WTC11 (cell line): ENCODE results near the gene ERCC4. TPM values are rescaled to one million over a fixed set of nuclear protein-coding genes. Genes with fewer than 3 reads are reported as not detected.

Experiments
- ATAC-seq: fragments of 200-7000 bp; cut with Tn5 transposase; 2 replicates; pipeline ENCODE4 v1.10.0; 2021; ENCODE audit warnings: mild to moderate bottlenecking, moderate library complexity
- CTCF ChIA-PET: fragments of 300-600 bp; sonication (Branson Sonifier 250); formaldehyde crosslinking; loops from one replicate; lab custom pipeline; 2021; ENCODE audit warnings: antibody characterized with exemption; lab: Charles Lee
- POLR2A ChIA-PET: fragments of 350-600 bp; sonication (Branson Sonifier 250); formaldehyde crosslinking; loops from one replicate; lab custom pipeline; 2021; ENCODE audit warnings: antibody characterized with exemption; lab: Charles Lee
- DNase-seq: peaks from one replicate; pipeline ENCODE4 v3.0.0; 2021; ENCODE audit warnings: low spot score
- H3K27ac Mint-ChIP-seq: 2 replicates; pipeline ENCODE4 v1.8.0; 2021; ENCODE audit warnings: mixed read lengths
- H3K27me3 Mint-ChIP-seq: 2 replicates; pipeline ENCODE4 v1.8.0; 2021; ENCODE audit warnings: low read depth, mild to moderate bottlenecking, moderate library complexity, mixed read lengths
- H3K36me3 Mint-ChIP-seq: 2 replicates; pipeline ENCODE4 v1.8.0; 2021; ENCODE audit warnings: mixed read lengths
- H3K4me1 Mint-ChIP-seq: 2 replicates; pipeline ENCODE4 v1.8.0; 2022; ENCODE audit warnings: mixed read lengths
- H3K4me3 Mint-ChIP-seq: 2 replicates; pipeline ENCODE4 v1.8.0; 2021; ENCODE audit warnings: mild to moderate bottlenecking, moderate library complexity, mixed read lengths
- H3K9me3 Mint-ChIP-seq: 2 replicates; pipeline ENCODE4 v1.8.0; 2021; ENCODE audit warnings: mixed read lengths
- EMX1 ChIP-seq: fragments of 250-450 bp; sonication (Bioruptor Pico); IDR thresholded peaks from 2 replicates; pipeline ENCODE4 v1.8.0; 2021; ENCODE audit warnings: mild to moderate bottlenecking
- JAZF1 ChIP-seq: fragments of 250-450 bp; sonication (Bioruptor Pico); IDR thresholded peaks from 2 replicates; pipeline ENCODE4 v1.9.0; 2021; ENCODE audit warnings: moderate library complexity, mild to moderate bottlenecking, inconsistent platforms
- JUN ChIP-seq: sonication (generic); formaldehyde crosslinking; IDR thresholded peaks from 2 replicates; pipeline ENCODE4 v1.8.0; 2023; ENCODE audit warnings: mild to moderate bottlenecking, missing genetic modification reagents
- NFE2L1 ChIP-seq: sonication (generic); formaldehyde crosslinking; IDR thresholded peaks from 2 replicates; pipeline ENCODE4 v1.8.1; 2023; ENCODE audit warnings: missing genetic modification reagents
- SMAD3 ChIP-seq: sonication (generic); formaldehyde crosslinking; IDR thresholded peaks from 2 replicates; pipeline ENCODE4 v1.8.0; 2022; ENCODE audit warnings: missing genetic modification reagents, mild to moderate bottlenecking, borderline replicate concordance
- ZNF396 ChIP-seq: fragments of 250-450 bp; sonication (Bioruptor Pico); IDR thresholded peaks from 2 replicates; pipeline ENCODE4 v1.8.0; 2021; ENCODE audit warnings: mild to moderate bottlenecking, moderate library complexity, borderline replicate concordance
- total RNA-seq: library from RNA; stranded (reverse); gene quantifications from 3 replicates; pipeline ENCODE4 v1.2.3, GENCODE V29; 2021
- TF ChIP-seq, protein P1 (sequence below): sonication (generic); formaldehyde crosslinking; IDR thresholded peaks from 2 replicates; pipeline ENCODE4 v1.8.1; 2023; ENCODE audit warnings: mild to moderate bottlenecking, missing genetic modification reagents, borderline replicate concordance
- TF ChIP-seq, protein P2 (sequence below): sonication (generic); formaldehyde crosslinking; IDR thresholded peaks from 2 replicates; pipeline ENCODE4 v1.8.0; 2022; ENCODE audit warnings: mild to moderate bottlenecking, missing genetic modification reagents
- TF ChIP-seq, protein P3 (sequence below): fragments of 250-450 bp; sonication (Bioruptor Pico); conservative IDR thresholded peaks from 2 replicates; pipeline ENCODE4 v1.9.0; 2021; ENCODE audit warnings: mild to moderate bottlenecking
- TF ChIP-seq, protein P4 (sequence below): sonication (generic); formaldehyde crosslinking; IDR thresholded peaks from 2 replicates; pipeline ENCODE4 v1.8.1; 2022; ENCODE audit warnings: low read depth, mild to moderate bottlenecking, moderate library complexity, missing genetic modification reagents, borderline replicate concordance
- TF ChIP-seq, protein P5 (sequence below): fragments of 200-600 bp; IDR thresholded peaks from 2 replicates; pipeline ENCODE4 v1.8.0; 2022; ENCODE audit warnings: antibody characterized with exemption
- TF ChIP-seq, protein P6 (sequence below): sonication (generic); formaldehyde crosslinking; IDR thresholded peaks from 2 replicates; pipeline ENCODE4 v1.8.1; 2023; ENCODE audit warnings: mild to moderate bottlenecking, moderate library complexity, missing genetic modification reagents
- TF ChIP-seq, protein P7 (sequence below): sonication (generic); formaldehyde crosslinking; IDR thresholded peaks from 2 replicates; pipeline ENCODE4 v1.8.0; 2022; ENCODE audit warnings: mild to moderate bottlenecking, missing genetic modification reagents

Gene ERCC4
- total RNA-seq, 1 experiment from 2014 or later, result 12.1 TPM

DNA sequence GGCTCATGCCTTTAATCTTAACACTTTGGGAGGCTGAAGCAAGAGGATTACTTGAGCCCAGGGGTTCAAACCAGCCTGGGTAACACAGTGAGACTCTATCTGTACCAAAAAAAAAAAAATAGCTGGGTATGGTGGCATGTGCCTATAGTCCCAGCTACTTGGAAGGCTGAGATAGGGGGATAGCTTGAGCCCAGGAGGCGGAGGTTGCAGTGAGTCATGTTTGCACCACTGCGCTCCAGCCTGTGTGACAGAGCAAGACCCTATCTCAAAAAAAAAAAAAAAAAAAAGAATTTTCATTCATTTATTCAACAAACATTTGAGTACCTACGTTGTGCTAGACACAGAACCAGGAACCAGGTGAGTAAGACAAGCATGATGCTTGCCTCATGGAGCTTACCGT is 77.6 kb downstream of the ERCC4 start (continued):
- TF ChIP-seq, protein P1, sequence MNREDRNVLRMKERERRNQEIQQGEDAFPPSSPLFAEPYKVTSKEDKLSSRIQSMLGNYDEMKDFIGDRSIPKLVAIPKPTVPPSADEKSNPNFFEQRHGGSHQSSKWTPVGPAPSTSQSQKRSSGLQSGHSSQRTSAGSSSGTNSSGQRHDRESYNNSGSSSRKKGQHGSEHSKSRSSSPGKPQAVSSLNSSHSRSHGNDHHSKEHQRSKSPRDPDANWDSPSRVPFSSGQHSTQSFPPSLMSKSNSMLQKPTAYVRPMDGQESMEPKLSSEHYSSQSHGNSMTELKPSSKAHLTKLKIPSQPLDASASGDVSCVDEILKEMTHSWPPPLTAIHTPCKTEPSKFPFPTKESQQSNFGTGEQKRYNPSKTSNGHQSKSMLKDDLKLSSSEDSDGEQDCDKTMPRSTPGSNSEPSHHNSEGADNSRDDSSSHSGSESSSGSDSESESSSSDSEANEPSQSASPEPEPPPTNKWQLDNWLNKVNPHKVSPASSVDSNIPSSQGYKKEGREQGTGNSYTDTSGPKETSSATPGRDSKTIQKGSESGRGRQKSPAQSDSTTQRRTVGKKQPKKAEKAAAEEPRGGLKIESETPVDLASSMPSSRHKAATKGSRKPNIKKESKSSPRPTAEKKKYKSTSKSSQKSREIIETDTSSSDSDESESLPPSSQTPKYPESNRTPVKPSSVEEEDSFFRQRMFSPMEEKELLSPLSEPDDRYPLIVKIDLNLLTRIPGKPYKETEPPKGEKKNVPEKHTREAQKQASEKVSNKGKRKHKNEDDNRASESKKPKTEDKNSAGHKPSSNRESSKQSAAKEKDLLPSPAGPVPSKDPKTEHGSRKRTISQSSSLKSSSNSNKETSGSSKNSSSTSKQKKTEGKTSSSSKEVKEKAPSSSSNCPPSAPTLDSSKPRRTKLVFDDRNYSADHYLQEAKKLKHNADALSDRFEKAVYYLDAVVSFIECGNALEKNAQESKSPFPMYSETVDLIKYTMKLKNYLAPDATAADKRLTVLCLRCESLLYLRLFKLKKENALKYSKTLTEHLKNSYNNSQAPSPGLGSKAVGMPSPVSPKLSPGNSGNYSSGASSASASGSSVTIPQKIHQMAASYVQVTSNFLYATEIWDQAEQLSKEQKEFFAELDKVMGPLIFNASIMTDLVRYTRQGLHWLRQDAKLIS (CRISPR knock-in tag), result no peak
- TF ChIP-seq, protein P2, sequence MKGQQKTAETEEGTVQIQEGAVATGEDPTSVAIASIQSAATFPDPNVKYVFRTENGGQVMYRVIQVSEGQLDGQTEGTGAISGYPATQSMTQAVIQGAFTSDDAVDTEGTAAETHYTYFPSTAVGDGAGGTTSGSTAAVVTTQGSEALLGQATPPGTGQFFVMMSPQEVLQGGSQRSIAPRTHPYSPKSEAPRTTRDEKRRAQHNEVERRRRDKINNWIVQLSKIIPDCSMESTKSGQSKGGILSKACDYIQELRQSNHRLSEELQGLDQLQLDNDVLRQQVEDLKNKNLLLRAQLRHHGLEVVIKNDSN, result no peak
- TF ChIP-seq NFE2L1 (CRISPR knock-in tag), result no peak
- no peak for TF ChIP-seq EMX1 (CRISPR knock-in tag)
- no peak for TF ChIP-seq JUN (CRISPR knock-in tag)
- TF ChIP-seq JAZF1, result no peak
- TF ChIP-seq, protein P3, sequence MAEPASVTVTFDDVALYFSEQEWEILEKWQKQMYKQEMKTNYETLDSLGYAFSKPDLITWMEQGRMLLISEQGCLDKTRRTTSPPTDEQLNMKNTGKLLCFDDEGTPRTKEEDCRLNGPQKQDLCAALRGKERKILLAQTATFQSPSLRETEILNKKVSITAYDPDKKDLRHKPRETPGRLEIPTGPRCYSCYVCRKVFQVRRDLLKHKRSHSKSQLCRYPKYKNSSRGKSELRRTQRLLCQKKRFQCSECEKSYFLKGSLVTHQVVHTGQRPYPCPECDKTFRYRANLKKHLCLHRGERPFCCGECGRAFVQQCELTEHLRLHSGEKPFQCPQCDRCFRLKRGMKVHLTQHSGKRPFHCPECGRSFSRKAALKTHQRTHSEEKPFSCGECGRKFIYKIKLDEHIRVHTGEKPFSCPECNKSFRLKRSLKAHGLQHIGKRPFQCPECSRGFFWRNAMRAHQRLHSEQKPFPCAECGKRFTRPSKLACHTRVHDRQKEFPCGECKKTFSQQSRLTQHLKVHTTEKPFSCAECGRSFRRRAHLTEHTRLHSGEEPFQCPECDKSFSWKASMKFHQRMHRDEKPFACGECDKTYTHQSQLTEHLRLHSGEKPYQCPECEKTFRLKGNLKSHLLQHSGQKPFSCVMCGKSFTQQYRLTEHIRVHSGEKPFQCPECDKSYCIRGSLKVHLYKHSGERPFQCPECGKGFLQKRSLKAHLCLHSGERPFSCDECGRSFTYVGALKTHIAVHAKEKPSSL (CRISPR knock-in tag), result no peak
- TF ChIP-seq, protein P4, sequence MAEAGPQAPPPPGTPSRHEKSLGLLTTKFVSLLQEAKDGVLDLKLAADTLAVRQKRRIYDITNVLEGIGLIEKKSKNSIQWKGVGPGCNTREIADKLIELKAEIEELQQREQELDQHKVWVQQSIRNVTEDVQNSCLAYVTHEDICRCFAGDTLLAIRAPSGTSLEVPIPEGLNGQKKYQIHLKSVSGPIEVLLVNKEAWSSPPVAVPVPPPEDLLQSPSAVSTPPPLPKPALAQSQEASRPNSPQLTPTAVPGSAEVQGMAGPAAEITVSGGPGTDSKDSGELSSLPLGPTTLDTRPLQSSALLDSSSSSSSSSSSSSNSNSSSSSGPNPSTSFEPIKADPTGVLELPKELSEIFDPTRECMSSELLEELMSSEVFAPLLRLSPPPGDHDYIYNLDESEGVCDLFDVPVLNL (CRISPR knock-in tag), result no peak

DNA sequence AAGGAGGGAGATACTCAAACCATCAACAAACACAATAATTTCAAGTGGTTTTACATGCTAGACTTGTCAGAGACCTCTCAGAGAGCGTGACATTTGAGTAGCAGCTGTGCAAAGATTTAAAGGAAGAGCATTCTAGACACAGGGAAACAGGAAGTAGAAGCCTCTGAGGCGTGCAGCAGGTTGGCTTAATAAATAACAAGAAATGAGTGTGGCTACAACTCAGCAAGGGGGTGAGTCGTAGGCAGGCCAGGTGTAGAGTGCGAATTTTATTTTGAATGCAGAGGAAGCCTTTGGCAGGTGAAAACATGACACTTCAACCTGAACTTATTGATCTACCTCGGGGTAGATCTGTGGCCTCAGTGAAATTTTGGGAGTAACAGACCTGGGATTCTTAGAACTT is 78.0 kb downstream of the ERCC4 start:
- peaks cover 29% of the 10 kb centered on the region for H3K4me1 Mint-ChIP-seq
- POLR2A ChIA-PET, result interaction anchor here (1.2 kb wide), 1 partner anchor 9 kb away, joined by 5 read pairs; no protein-coding TSS in a partner anchor
- no peak for ATAC-seq
- H3K27me3 Mint-ChIP-seq, result peaks cover 3% of the 10 kb centered on the region; the same call in 1 of the 2 replicates
- no peak overlapping the region for H3K4me3 Mint-ChIP-seq
- TF ChIP-seq ZNF396 (CRISPR knock-in tag) (no peak), SMAD3 (CRISPR knock-in tag) (no peak)
- TF ChIP-seq, protein P5, sequence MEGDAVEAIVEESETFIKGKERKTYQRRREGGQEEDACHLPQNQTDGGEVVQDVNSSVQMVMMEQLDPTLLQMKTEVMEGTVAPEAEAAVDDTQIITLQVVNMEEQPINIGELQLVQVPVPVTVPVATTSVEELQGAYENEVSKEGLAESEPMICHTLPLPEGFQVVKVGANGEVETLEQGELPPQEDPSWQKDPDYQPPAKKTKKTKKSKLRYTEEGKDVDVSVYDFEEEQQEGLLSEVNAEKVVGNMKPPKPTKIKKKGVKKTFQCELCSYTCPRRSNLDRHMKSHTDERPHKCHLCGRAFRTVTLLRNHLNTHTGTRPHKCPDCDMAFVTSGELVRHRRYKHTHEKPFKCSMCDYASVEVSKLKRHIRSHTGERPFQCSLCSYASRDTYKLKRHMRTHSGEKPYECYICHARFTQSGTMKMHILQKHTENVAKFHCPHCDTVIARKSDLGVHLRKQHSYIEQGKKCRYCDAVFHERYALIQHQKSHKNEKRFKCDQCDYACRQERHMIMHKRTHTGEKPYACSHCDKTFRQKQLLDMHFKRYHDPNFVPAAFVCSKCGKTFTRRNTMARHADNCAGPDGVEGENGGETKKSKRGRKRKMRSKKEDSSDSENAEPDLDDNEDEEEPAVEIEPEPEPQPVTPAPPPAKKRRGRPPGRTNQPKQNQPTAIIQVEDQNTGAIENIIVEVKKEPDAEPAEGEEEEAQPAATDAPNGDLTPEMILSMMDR, result no peak
- TF ChIP-seq, protein P6, sequence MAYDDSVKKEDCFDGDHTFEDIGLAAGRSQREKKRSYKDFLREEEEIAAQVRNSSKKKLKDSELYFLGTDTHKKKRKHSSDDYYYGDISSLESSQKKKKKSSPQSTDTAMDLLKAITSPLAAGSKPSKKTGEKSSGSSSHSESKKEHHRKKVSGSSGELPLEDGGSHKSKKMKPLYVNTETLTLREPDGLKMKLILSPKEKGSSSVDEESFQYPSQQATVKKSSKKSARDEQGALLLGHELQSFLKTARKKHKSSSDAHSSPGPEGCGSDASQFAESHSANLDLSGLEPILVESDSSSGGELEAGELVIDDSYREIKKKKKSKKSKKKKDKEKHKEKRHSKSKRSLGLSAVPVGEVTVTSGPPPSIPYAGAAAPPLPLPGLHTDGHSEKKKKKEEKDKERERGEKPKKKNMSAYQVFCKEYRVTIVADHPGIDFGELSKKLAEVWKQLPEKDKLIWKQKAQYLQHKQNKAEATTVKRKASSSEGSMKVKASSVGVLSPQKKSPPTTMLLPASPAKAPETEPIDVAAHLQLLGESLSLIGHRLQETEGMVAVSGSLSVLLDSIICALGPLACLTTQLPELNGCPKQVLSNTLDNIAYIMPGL, result no peak
- TF ChIP-seq, protein P7, sequence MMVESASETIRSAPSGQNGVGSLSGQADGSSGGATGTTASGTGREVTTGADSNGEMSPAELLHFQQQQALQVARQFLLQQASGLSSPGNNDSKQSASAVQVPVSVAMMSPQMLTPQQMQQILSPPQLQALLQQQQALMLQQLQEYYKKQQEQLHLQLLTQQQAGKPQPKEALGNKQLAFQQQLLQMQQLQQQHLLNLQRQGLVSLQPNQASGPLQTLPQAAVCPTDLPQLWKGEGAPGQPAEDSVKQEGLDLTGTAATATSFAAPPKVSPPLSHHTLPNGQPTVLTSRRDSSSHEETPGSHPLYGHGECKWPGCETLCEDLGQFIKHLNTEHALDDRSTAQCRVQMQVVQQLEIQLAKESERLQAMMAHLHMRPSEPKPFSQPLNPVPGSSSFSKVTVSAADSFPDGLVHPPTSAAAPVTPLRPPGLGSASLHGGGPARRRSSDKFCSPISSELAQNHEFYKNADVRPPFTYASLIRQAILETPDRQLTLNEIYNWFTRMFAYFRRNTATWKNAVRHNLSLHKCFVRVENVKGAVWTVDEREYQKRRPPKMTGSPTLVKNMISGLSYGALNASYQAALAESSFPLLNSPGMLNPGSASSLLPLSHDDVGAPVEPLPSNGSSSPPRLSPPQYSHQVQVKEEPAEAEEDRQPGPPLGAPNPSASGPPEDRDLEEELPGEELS (CRISPR knock-in tag), result no peak
- TF ChIP-seq, all 79 proteins: peak for 0
- H3K36me3 Mint-ChIP-seq, result no peaks in the 10 kb centered on the region
- CTCF ChIA-PET, result interaction anchor here (0.7 kb wide), 1 partner anchor 74 kb away, joined by 3 read pairs; no protein-coding TSS in a partner anchor
- no peaks in the 10 kb centered on the region for H3K9me3 Mint-ChIP-seq
- DNase-seq, result no peak
- H3K27ac Mint-ChIP-seq, result no peak overlapping the region
